HG02981 (cell line): ENCODE results near the gene OLFML2A.

Source experiments
- ATAC-seq: cut with Tn5 transposase; IDR thresholded peaks from one replicate; pipeline ENCODE4 v1.9.1; 2021; ENCODE audit warnings: mild to moderate bottlenecking, moderate library complexity; ENCODE audit not compliant: unreplicated experiment

The OLFML2A gene

GRCh38 chr9:124774129-124774978 is 2.6 kb upstream of the OLFML2A start:
- ATAC-seq: no peak

GRCh38 chr9:124776618-124776953 is 347 bp upstream of the OLFML2A start:
- ATAC-seq: no peak

- no peak for ATAC-seq
Observed at GRCh38 chr9:124778575-124779367, 1.8 kb downstream of the OLFML2A start.

GRCh38 chr9:124779368-124780059 is 2.6 kb downstream of the OLFML2A start:
- no peak for ATAC-seq

GRCh38 chr9:124780060-124780756 is 3.3 kb downstream of the OLFML2A start:
- ATAC-seq: no peak

GRCh38 chr9:124780757-124781151 is 3.8 kb downstream of the OLFML2A start:
- ATAC-seq: no peak

- no peak for ATAC-seq
Observed at GRCh38 chr9:124781967-124782660, 5.2 kb downstream of the OLFML2A start.

- no peak for ATAC-seq
Observed at GRCh38 chr9:124782661-124783574, 6.0 kb downstream of the OLFML2A start.

- ATAC-seq: no peak
Observed at GRCh38 chr9:124783830-124784229, 6.9 kb downstream of the OLFML2A start.

GRCh38 chr9:124784509-124784908 is 7.6 kb downstream of the OLFML2A start:
- no peak for ATAC-seq

- no peak for ATAC-seq
Observed at GRCh38 chr9:124786881-124787573, 10.1 kb downstream of the OLFML2A start.

GRCh38 chr9:124788542-124789217 is 11.7 kb downstream of the OLFML2A start:
- ATAC-seq: no peak

GRCh38 chr9:124789531-124789930 is 12.6 kb downstream of the OLFML2A start:
- ATAC-seq: no peak

- ATAC-seq: no peak
Observed at GRCh38 chr9:124790301-124790700, 13.4 kb downstream of the OLFML2A start.

- no peak for ATAC-seq
Observed at GRCh38 chr9:124790801-124791505, 14.0 kb downstream of the OLFML2A start.

- ATAC-seq: no peak
Observed at GRCh38 chr9:124792257-124793014, 15.5 kb downstream of the OLFML2A start.

- ATAC-seq: no peak
Observed at GRCh38 chr9:124793015-124793541, 16.1 kb downstream of the OLFML2A start.
